Ammon's horn (tissue), 1 donor: ENCODE data around the gene UVSSA.

Experiments used
- DNase-seq: peaks from one replicate; pipeline ENCODE4 v3.0.0-alpha.2; 2016; ENCODE audit warnings: low spot score

UVSSA gene

DNA sequence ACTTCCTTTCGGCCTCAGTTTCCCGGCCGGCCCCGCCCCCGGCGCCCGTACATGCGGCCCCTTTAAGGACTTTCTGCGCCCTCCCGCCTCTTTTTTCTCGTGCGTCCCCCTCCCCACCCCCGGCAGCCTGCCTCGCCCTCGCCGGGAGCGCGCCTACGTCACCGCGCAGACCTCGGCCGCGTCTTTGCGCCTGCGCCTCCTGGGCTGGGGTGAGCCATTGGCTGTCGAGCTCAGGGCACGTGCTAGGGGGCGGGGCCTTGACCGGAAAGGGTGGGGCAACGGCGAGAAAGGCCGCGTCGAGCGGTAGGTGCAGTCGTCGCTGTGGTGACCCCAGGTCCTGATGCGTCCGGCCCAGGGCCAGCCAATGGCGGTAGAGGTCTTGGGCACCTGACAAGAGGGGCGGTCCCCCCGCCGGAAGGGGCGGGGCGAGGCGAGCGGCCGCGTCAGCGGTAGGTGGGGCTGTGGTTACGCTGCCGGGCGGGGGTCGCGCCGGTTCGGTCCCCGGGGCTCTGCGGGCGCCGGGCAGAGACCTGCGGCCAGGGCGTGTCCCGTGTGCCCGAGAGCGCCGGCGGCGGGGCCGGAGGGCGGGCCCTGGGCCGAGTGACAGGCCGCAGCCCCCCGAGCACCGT is at the start of gene UVSSA:
Gene UVSSA (plus strand): TSS at position 428 of the 629 bp plus-strand sequence. CDS start 884 bp downstream, outside the sequence.
- peak; percentile 100 for DNase-seq

DNA sequence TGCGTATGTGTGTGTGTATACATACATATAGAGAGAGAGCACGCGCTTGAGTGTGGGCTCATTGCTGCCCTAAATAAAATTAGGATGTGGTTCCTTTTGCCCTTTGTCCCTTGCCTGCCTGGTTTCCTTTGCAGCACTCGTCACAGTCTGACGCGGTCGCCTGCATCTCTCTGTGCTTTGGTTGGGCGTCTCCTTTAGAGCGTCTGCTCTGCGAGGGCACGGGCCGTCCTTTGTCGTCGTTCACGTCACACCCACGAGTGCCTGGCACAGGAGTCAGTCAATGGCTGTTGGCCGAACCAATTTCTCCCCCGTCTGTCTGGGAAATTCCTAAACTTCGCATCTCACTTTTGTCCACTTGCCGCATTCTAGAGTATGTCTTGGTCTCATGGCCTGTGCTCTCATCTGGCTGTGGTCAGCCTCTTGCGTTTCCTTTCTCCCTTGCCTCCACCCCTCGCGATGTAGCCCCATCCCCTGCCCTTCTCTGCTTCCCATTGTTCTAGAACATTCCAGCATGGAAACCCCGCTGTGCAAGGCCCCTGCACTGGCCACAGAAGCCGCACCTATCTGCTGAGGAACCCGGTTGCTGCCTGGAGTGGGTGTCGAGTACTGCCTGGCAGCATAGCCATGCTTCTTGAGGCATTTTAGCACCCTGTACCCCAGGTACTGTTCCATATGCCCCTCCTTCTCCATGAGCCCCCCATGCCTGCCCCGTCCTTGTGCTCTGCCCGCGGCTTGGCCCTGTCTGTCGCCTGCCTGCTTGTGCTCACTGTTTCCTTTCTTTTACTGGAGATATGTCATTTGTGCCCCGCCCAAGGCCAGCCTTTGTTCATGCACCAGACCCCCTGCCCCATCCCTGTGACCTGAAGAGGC is 49.3 kb upstream of the UVSSA start:
- DNase-seq: no peak

- no peak for DNase-seq
Observed at GRCh38 chr4:1298461-1298860, 48.5 kb upstream of the UVSSA start.

- no peak for DNase-seq
Observed at GRCh38 chr4:1299301-1299860, 47.6 kb upstream of the UVSSA start.

GRCh38 chr4:1300466-1301455 is 46.2 kb upstream of the UVSSA start:
- peak; percentile 81 for DNase-seq

- no peak for DNase-seq
Observed at GRCh38 chr4:1302159-1302558, 44.8 kb upstream of the UVSSA start.

GRCh38 chr4:1305261-1305711 is 41.7 kb upstream of the UVSSA start:
- no peak for DNase-seq

DNA sequence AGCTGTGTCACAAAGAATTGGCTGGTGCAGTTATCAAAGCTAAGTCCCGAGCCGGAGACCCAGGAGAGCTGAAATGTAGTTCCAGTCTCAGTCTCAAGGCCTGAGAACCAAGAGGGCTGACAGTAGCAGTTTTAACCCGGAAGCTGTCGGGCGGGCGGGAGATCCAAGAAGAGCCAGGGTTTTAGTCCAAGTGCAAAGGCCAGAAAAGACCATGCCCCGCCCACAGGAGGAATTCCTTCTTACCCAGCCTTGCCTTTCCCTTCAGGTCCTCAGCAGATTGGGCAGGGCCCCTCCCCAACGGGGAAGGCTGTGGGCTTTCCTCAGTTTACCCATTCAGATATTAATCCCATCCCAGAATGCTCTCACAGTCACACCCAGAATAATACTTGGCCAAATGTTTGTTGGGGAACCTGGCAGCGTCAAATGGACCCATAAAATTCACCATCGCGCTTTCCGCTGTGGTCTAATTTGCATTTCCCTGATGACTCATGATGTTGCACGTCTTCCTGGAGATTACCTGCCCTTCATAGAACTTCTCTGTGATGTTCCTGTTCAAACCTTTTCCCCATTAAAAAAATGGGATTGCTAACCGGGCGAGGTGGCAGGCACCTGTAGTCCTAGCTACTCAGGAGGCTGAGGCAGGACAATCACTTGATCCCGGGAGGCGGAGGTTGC is 41.1 kb upstream of the UVSSA start:
- no peak for DNase-seq

GRCh38 chr4:1307951-1308735 is 38.9 kb upstream of the UVSSA start:
- no peak for DNase-seq

- peak; percentile 95 for DNase-seq
Observed at GRCh38 chr4:1309261-1310010, 37.6 kb upstream of the UVSSA start.

DNA sequence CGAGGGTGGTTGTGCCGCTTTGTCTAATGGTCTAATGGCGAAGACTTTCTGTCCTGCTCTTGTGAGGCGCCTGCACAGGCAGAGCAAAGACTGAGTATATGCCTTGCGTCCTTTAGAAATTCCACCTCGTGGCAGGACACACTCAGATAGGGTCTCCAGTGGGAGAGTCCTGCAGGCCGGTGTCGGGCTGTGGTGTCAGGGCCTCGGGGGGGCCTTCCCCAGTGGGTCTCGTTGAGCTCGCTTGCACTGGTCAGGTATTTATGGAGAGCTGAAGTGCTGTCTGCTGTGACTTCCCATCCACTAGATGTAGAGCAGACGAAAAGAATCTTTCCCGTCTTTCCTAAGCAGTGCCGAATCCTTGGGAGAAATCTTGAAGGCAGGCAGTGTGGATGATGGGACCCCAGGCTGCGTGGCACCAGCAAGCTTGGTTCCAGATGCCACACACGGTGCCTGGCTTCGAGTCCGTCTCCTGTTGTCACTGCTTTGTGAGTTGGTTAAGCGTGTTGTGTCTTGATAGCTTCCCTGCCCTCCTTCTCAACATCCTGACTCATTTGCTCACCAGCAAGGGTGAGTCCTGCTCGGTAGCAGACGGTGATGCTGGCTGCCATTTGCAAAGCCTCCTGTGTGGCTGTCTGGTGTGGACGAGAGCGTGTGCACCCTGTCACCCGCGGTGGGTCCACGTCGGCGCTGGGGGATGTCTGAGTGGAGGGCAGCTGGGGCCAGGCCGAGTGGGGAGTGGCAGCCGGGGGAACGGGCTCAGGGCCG is 36.8 kb upstream of the UVSSA start:
- no peak for DNase-seq

GRCh38 chr4:1310796-1311631 is 36.0 kb upstream of the UVSSA start:
- no peak for DNase-seq

- DNase-seq: no peak
Observed at GRCh38 chr4:1312821-1313640, 34.0 kb upstream of the UVSSA start.

DNA sequence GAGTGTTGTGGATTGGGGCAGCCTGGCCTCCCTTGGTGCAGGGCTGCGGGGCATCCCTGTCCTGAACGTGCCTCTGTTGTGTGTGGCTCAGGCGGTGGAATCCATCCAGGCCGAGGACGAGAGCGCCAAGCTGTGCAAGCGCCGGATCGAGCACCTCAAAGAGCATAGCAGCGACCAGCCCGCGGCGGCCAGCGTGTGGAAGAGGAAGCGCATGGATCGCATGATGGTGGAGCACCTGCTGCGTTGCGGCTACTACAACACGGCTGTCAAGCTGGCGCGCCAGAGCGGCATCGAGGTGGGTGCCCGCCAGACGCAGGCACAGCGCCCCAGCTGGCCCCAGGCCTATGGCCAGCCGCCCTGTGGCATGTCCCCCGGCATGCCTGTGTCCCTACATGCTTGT is 31.7 kb upstream of the UVSSA start:
- DNase-seq: no peak

- no peak for DNase-seq
Observed at GRCh38 chr4:1315836-1316536, 31.0 kb upstream of the UVSSA start.

- DNase-seq: no peak
Observed at GRCh38 chr4:1316537-1317168, 30.4 kb upstream of the UVSSA start.
